ENCODE results near the gene TPCN1.

GRCh38 chr12:113267621-113268020 is 46.4 kb downstream of the TPCN1 start:
- TF ChIP-seq EZH2phosphoT487 (IDR thresholded peaks at IDR 0.05; ENCODE audit: borderline replicate concordance) (no peak), CTCF (IDR thresholded peaks at IDR 0.05 in 2 of 3, conservative IDR thresholded peaks at IDR 0.05 in 1 of 3; ENCODE audit: borderline replicate concordance in 1 of 3, insufficient read depth in 1 of 3, low read depth in 2 of 3, low read length in 2 of 3) (no peak), EZH2 (IDR thresholded peaks at IDR 0.05) (no peak), POLR2A (IDR thresholded peaks at IDR 0.05; ENCODE audit: borderline replicate concordance, extremely low read depth, insufficient read depth, insufficient read length) (no peak), ATF3 (IDR thresholded peaks at IDR 0.05) (no peak), MAX (IDR thresholded peaks at IDR 0.05) (no peak)

All from HCT116 (cell line).